A549 (cell line): ENCODE results near the gene ODAD2.

Experiments
- CEBPB ChIP-seq, 2 experiments: fragments of >200 bp in 1 of 2; sonication (Bioruptor Twin) in 1 of 2; formaldehyde crosslinking in 1 of 2; IDR thresholded peaks; 2 replicates each; pipeline ENCODE4 v1.6.1; 2012 to 2016
- EHMT2 ChIP-seq: fragments of 200-600 bp; sonication (generic); IDR thresholded peaks from 2 replicates; pipeline ENCODE4 v1.6.1; 2016; ENCODE audit warnings: antibody characterized with exemption, low read depth, mild to moderate bottlenecking, moderate library complexity
- HDAC2 ChIP-seq: fragments of 200-600 bp; sonication (generic); IDR thresholded peaks from 2 replicates; pipeline ENCODE4 v1.6.1; 2016
- POLR2AphosphoS2 ChIP-seq: conservative IDR thresholded peaks from 2 replicates; pipeline ENCODE4 v1.6.1; 2012; ENCODE audit warnings: low read length, improper control_type of control experiment, inconsistent platforms
- TF ChIP-seq, protein P1 (sequence below): fragments of >200 bp; sonication (Bioruptor Twin); formaldehyde crosslinking; IDR thresholded peaks from 3 replicates; pipeline ENCODE4 v1.5.1; 2016

DNA sequence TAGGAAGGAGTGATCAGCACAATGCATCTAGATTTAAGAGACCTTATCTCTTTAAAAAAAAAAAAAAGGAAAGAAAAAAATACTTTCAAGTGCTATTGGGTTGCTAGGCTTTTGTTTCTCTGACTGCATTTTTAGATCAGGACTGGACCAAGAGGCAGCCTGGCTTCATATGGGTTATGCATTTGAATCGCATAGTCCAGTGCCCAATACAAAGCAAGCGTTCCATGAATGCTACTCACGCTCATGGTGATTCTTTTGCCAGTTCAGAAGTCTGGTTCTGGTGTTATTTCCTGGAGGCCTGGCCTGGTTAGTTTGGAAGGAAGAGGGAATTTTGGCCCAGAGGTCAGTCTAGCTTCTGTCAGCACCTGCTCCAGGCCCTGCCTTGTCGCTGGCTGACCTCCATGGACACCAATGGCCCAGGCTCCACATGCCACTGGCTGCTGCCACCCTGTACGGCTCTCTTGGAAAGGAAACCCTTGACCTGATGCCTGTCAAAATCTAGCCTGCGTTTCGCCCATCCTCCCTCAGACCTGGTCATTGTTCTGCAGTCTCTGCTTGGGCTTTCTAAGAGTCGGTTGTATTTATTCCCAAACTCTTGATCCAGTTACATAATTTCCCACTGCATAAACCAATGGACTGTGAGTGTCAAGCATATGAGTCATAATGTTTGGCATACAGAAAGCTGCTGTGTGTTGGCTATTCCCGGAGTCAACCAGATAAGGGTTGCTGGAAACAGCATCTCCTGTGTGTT lies 178.9 kb downstream of the ODAD2 start:
- TF ChIP-seq CEBPB (IDR thresholded peaks at IDR 0.05) (no peak), POLR2AphosphoS2 (no peak), HDAC2 (no peak), EHMT2 (no peak)
- TF ChIP-seq, protein P1, sequence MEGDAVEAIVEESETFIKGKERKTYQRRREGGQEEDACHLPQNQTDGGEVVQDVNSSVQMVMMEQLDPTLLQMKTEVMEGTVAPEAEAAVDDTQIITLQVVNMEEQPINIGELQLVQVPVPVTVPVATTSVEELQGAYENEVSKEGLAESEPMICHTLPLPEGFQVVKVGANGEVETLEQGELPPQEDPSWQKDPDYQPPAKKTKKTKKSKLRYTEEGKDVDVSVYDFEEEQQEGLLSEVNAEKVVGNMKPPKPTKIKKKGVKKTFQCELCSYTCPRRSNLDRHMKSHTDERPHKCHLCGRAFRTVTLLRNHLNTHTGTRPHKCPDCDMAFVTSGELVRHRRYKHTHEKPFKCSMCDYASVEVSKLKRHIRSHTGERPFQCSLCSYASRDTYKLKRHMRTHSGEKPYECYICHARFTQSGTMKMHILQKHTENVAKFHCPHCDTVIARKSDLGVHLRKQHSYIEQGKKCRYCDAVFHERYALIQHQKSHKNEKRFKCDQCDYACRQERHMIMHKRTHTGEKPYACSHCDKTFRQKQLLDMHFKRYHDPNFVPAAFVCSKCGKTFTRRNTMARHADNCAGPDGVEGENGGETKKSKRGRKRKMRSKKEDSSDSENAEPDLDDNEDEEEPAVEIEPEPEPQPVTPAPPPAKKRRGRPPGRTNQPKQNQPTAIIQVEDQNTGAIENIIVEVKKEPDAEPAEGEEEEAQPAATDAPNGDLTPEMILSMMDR: no peak
